Heart right ventricle (tissue), 16 donors: ENCODE measurements around the gene RNF225. TPM values are rescaled to one million over a fixed set of nuclear protein-coding genes. Genes with fewer than 3 reads are reported as not detected.
"Not testable (repeated sequence)": the region's sequence is repeated elsewhere in the genome, so short reads cannot be mapped to it uniquely, and the experiment has no call there.

Experiments used
- ATAC-seq, 8 donors: fragments of 200-7000 bp; cut with Tn5 transposase; one replicate each; pipeline ENCODE4 v1.9.1; 2020; ENCODE audit warnings: mild to moderate bottlenecking in 8 of 8, moderate library complexity in 8 of 8, moderate number of reproducible peaks in 1 of 8
- DNase-seq, 2 donors: peaks; one replicate each; pipeline ENCODE4 v3.0.0-alpha.2; 2020
- H3K27ac ChIP-seq, 10 donors: fragments of 200-600 bp; sonication (generic) in 2 of 10; one replicate each; pipeline versions ENCODE4 v1.5.0 to v1.8.0; 2020 to 2022; ENCODE audit warnings: mild to moderate bottlenecking in 3 of 10
- H3K27me3 ChIP-seq, 7 donors: fragments of 200-600 bp; one replicate each; pipeline ENCODE4 v1.8.0; 2021 to 2022; ENCODE audit warnings: mild to moderate bottlenecking in 2 of 7
- H3K36me3 ChIP-seq, 9 donors: fragments of 200-600 bp; sonication (generic) in 1 of 9; one replicate each; pipeline versions ENCODE4 v1.5.0 to v1.8.0; 2020 to 2022; ENCODE audit warnings: mild to moderate bottlenecking in 2 of 9
- H3K4me1 ChIP-seq, 9 donors: fragments of 200-600 bp; sonication (generic) in 1 of 9; one replicate each; pipeline versions ENCODE4 v1.5.0 to v1.8.0; 2020 to 2022; ENCODE audit warnings: mild to moderate bottlenecking in 4 of 9
- H3K4me3 ChIP-seq, 10 donors: fragments of 200-600 bp; sonication (generic) in 2 of 10; one replicate each; pipeline versions ENCODE4 v1.5.0 to v1.8.0; 2020 to 2022; ENCODE audit warnings: mild to moderate bottlenecking in 7 of 10, moderate library complexity in 2 of 10
- H3K9me3 ChIP-seq, 11 donors: fragments of 200-600 bp in 10 of 11; sonication (generic) in 2 of 11; one replicate each; pipeline versions ENCODE4 v1.5.0 to v1.8.0; 2013 to 2022; ENCODE audit warnings: mild to moderate bottlenecking in 2 of 11, control low read depth in 1 of 11, moderate library complexity in 1 of 11
- WGBS, 2 donors: extraction: QIAGEN DNeasy Blood & Tissue Kit; methylation state at CpG; one replicate each; pipeline ENCODE4 v1.1.7; 2013; ENCODE audit warnings: inconsistent platforms in 1 of 2; 5-methylcytosine and 5-hydroxymethylcytosine counted together
- intact Hi-C, 10 donors: fragments of 100-400 bp; cut with DNase I; formaldehyde crosslinking; loops; one replicate each; pipeline versions ENCODE4 v1.11.1 to v1.14.2; 2022
- polyA plus RNA-seq, 2 donors: library from polyadenylated mRNA; stranded (reverse); fragments of 200-250 nt; gene quantifications; one replicate each; pipeline ENCODE4 v1.2.3, GENCODE V29; 2013
- total RNA-seq, 10 donors: library from RNA; stranded (reverse); fragmentation: NEBNext Ultra II Directional in 3 of 10; extraction: Animal tissue kit (Norgen Biotek cat#: 25700) in 3 of 10; gene quantifications; one replicate each; pipeline versions ENCODE4 v1.2.1 to v1.2.4, GENCODE V29; 2021 to 2023
- TF ChIP-seq, protein P1 (sequence below), 9 donors: fragments of 200-600 bp; sonication (generic) in 2 of 9; IDR thresholded peaks; one replicate each; pipeline versions ENCODE4 v1.5.0 to v1.8.0; 2021 to 2022; ENCODE audit warnings: antibody characterized with exemption in 9 of 9, mild to moderate bottlenecking in 5 of 9, moderate library complexity in 1 of 9
- donor health status: Arrhythmogenic right ventricular cardiomyopathy.
- donor health status: ischemic (EF 13 %, LVEDD 7.1; RV severe dilation, severe dysfunction).
- donor health status: healthy with polysubstance abuse.
- donor health status: DM: no; HTN: yes; CAD: no.
- donor health status: DM: no; HTN: no; CAD: no.
- donor health status: ischemic (EF 25% LVEDD 6.9; RV normal size, moderate dysfunction).
- donor health status: ischemic (EF 25% LVEDD 5.7; RV mildly dilated, moderate dysfunction).
- donor health status: healthy.
- donor health status: DM: yes; HTN: yes; CAD: no.
- donor health status: Ischemic cardiomyopathy.
- donor health status: ischemic (EF 35%, LVEDD 5.7; RV mildly dilated, moderate dysfunction).
- donor health status: nonischemic (EF 11% LVEDD 7.7; RV severe dilation, severe dysfunction).
- donor health status: DM: yes; HTN: yes; CAD: no.
- donor health status: PGD.
- donor health status: ischemic (EF 29% LVEDD 5.4; RV normal size, mild dysfunction).
- donor health status: nonischemic (EF 23%, LVEDD 6.1; RV moderate dilation, normal function).

Gene RNF225
- total and polyA plus RNA-seq, 12 donors: not detected

DNA sequence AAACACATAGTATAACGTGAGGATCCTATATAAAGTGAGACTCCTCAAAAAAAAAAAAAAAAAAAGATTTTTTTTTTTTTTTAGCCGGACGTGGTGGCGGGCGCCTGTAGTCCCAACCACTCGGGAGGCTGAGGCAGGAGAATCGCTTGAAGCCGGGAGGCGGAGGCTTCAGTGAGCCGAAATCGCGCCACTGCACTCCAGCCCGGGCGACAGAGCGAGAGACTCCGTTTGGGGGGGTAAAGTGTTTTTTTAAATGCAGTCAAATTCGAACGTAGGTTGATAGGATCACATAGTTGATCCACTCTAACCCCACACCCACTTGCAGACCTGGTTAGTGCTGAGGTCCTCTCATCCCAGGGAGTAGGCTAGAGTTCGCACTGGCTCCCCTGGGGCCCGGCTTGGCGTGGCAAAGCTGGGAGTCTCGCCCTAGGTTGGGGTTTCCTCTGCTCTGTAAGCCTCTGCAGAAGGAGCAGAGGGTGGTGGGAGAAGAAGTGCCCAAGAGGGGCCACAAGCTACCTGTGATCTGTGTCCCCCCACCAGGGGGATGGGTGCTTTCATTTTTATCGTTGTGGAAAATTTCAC is 6.5 kb downstream of the RNF225 start:
- peaks cover 8 to 25% (median 13%) of the 10 kb centered on the region in 9 donors for H3K4me1 ChIP-seq
- intact Hi-C loops: loop anchor here in 1 of 10 donors (2.0 kb wide), 1 partner anchor 15 kb away; the partner anchor contains the start of gene RPS5
- ATAC-seq (peak in 1 of 8 donors; percentile 0), DNase-seq (no peak)
- 30 to 31% methylated on average over 23 of the region's 23 CpGs for WGBS, 2 donors
- no peaks in the 10 kb centered on the region for H3K36me3 ChIP-seq
- TF ChIP-seq, protein P1, sequence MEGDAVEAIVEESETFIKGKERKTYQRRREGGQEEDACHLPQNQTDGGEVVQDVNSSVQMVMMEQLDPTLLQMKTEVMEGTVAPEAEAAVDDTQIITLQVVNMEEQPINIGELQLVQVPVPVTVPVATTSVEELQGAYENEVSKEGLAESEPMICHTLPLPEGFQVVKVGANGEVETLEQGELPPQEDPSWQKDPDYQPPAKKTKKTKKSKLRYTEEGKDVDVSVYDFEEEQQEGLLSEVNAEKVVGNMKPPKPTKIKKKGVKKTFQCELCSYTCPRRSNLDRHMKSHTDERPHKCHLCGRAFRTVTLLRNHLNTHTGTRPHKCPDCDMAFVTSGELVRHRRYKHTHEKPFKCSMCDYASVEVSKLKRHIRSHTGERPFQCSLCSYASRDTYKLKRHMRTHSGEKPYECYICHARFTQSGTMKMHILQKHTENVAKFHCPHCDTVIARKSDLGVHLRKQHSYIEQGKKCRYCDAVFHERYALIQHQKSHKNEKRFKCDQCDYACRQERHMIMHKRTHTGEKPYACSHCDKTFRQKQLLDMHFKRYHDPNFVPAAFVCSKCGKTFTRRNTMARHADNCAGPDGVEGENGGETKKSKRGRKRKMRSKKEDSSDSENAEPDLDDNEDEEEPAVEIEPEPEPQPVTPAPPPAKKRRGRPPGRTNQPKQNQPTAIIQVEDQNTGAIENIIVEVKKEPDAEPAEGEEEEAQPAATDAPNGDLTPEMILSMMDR (IDR thresholded peaks at IDR 0.05): no peak
- H3K27ac ChIP-seq: peak overlapping the region in 4 of 10 donors; percentile 46 to 67 (median 50)
- peaks cover 0 to 14% (median 9%) of the 10 kb centered on the region in 7 donors for H3K27me3 ChIP-seq
- H3K4me3 ChIP-seq: peak overlapping the region in 9 of 10 donors; percentile 50 to 74 (median 62)
- no peaks in the 10 kb centered on the region for H3K9me3 ChIP-seq

DNA sequence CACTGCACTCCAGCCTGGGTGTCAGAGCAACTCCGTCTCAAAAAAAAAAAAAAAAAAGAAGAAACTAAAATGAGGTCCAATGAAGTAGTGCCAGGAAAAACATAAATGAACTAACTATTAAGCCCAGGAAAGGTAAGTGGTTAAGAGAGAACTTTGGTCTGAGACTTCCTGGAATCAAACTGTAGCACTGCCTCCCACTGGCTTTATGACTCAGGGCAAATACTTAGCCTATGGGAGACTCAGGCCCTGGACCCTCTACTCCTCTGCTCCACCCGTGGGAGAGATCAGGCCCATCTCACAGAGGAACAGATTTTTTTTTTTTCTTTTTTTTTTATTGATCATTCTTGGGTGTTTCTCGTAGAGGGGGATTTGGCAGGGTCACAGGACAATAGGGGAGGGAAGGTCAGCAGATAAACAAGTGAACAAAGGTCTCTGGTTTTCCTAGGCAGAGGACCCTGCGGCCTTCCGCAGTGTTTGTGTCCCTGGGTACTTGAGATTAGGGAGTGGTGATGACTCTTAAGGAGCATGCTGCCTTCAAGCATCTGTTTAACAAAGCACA is 8.5 kb downstream of the RNF225 start:
- H3K27ac ChIP-seq, intact Hi-C loops, H3K36me3 ChIP-seq, DNase-seq, H3K27me3 ChIP-seq, ATAC-seq, H3K4me3 ChIP-seq, H3K9me3 ChIP-seq: not testable (repeated sequence)
- 67 to 78% methylated on average over 5 of the region's 5 CpGs for WGBS, 2 donors
- H3K4me1 ChIP-seq: peaks cover 8 to 37% (median 26%) of the 10 kb centered on the region in 9 donors

DNA sequence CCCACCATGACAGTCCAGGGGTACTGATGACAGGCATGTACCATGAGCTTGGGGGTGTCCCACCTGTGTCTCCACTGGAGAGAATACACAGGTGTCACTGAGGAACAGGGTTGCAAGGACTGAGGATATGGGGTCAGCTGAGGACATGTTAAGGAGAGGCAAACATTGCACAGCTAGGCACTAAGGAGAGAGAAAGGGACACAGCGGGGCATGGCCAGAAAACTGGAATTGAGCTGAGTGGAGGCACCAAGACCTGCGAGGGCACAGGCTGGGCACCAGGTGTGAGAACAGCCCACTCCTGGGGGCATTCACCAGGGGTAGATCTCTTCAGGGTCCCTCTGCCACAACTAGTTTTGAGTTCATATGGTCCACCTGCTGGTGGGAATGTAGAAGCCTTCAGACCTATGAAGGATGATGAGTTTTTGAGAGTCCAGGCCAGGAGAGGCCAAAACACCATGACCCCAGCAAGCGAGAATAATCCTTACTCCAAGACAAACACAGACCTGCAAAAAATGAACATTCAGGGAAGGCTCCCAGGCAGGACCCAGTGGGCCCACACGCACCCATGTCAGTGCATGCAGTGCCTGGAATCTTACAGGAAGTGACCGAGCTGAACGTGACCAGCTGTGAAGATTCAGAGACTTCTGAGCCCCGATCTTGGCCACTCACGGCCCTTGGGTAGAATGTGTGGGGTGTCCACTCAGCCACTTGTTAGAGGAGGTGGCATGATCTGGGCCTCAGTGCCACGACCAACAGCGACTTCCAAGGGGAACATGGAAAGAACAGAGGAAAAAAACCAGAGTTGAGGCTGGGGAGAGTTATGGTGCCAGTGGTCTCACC is 11.6 kb downstream of the RNF225 start:
- TF ChIP-seq, protein P1 (IDR thresholded peaks at IDR 0.05): peak in 6 of 9 donors; percentile 8 to 38 (median 26)
- H3K36me3 ChIP-seq: peaks cover 0 to 6% (median 0%) of the 10 kb centered on the region in 9 donors
- intact Hi-C loops: no loop called here
- H3K4me3 ChIP-seq: peak overlapping the region in 8 of 10 donors; percentile 79 to 100 (median 90)
- peaks cover 5 to 34% (median 27%) of the 10 kb centered on the region in 9 donors for H3K4me1 ChIP-seq
- H3K27ac ChIP-seq: peak overlapping the region in 6 of 10 donors; percentile 90 to 94 (median 92)
- WGBS, 2 donors: 69 to 70% methylated on average over 10 of the region's 10 CpGs
- ATAC-seq (no peak), DNase-seq (no peak)
- H3K27me3 ChIP-seq: no peaks in the 10 kb centered on the region
- H3K9me3 ChIP-seq: no peaks in the 10 kb centered on the region

GRCh38 chr19:58407658-58408151 is 12.2 kb downstream of the RNF225 start:
- H3K4me3 ChIP-seq: peak overlapping the region; percentile 79 to 100 (median 96)
- peaks cover 5 to 31% (median 26%) of the 10 kb centered on the region in 9 donors for H3K4me1 ChIP-seq
- TF ChIP-seq, protein P1 (IDR thresholded peaks at IDR 0.05): no peak
- DNase-seq (no peak), ATAC-seq (peak in 6 of 8 donors; percentile 2 to 40 (median 6))
- intact Hi-C loops: loop anchor here in 1 of 10 donors (1.0 kb wide), 1 partner anchor 33 kb away; the partner anchor contains the start of gene ZNF132
- 11 to 14% methylated on average over 22 of the region's 22 CpGs for WGBS, 2 donors
- peak overlapping the region; percentile 84 to 95 (median 91) for H3K27ac ChIP-seq
- no peaks in the 10 kb centered on the region for H3K27me3 ChIP-seq
- H3K36me3 ChIP-seq: peaks cover 0 to 6% (median 0%) of the 10 kb centered on the region in 9 donors
- H3K9me3 ChIP-seq: no peaks in the 10 kb centered on the region
